GM19467 (cell line): ENCODE results near the gene PCSK9.
"Not testable (repeated sequence)": the region's sequence is repeated elsewhere in the genome, so short reads cannot be mapped to it uniquely, and the experiment has no call there.

Source experiments
- ATAC-seq: cut with Tn5 transposase; IDR thresholded peaks from one replicate; pipeline ENCODE4 v1.9.1; 2021; ENCODE audit warnings: mild to moderate bottlenecking, moderate library complexity; ENCODE audit not compliant: unreplicated experiment

The PCSK9 gene

DNA sequence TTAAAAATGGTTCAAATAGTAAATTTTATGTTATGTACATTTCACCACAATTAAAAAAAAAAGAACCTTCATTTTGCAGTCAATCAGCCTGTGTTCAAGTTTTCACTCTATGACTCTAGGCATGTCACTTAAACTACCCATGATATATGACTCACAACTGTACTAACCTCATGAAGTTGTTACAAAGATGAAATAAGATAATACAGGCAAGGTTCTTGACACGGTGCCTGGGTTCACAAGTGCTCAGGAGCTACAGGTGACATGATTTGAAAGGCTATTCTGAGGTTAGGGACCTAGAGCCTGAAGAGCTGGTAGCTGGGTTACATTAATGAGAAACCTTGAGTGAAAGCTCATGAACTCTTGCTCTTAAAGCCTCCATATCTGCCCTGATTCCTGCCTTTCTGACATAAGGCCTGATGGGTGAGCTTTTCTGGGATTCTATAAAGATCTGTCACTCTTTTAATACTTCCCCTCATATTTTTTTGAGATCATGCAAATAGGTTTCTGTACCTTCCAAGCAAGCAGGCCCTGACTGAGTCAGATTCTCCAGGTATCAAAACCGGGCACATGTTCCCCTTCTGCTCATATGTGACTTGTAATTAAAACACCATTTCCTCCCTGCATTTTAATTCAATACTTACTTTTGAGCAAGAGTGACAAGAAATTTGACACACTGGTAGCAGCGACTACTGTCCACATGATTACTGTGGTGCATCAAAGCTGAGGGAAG lies 34.0 kb downstream of the PCSK9 start:
- no peak for ATAC-seq

DNA sequence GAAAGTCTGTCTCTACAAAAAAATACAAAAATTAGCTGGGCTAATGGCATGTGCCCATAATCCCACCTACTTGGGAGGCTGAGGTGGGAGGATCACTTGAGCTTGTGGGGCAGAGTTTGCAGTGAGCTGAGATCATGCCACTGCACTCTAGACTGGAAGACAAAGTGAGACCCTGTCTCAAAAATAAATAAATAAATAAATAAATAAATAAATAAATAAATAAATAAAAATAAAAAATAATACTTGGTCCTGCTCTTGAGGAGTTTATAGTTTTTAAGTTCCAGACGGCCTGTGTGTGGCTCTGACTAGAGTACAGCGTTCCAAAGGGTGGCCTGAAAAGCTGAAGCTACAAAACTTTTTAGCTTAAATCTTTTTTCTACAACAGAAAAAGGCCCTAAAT lies 35.1 kb downstream of the PCSK9 start:
- ATAC-seq, result no peak

DNA sequence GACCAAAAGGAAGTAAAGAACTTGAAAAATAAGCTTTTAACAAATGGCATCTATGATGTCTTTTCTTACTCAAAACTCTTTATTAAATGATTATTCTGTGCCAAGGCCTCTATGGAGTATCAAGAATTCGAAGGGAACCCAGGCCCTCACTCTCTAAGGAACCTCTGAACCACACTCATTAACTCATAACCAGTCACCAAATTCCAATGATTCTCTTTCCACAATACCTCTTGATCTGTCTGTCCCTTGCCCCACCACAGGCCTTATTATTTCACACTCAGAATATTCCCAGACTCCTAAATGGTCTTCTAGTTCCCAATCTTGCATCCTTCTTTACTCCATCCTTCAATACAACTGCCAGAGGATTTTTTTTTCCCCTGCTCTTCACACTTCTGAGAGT lies 37.0 kb downstream of the PCSK9 start:
- no peak for ATAC-seq

DNA sequence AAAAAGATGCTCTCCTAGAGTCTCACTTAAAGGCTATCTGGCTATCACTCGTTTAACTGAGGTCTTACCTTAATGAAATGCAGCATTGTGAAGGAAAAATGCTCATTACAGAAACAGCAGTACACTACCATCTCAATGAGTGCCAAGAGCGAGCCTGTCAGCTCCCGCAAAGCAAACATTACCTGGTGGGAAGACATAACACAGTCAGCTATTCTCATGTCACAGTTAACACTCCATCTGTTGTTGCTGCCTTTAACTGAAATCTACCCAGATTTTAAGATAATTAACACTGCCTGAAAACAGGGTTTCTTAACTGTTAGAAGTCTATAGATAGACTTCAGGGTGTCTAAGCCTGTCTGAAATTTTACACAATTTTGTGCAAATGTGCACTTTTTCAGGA lies 39.1 kb downstream of the PCSK9 start:
- ATAC-seq, result no peak

DNA sequence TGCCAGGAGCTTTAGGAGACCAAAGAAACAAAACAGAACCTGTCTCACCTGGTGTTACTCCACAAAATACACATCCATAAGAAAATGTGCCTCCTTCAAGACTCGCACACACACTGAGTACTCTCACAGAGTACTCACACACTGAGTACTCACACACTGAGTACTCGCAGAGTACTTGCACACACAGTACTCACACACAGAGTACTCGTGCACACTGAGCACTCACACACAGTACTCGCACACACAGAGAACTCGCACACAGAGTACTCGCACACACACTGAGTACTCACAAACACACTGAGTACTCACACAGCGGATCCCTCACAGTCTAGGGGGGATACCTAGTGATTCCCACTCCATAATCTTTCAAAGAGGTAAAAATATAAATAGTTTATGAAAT lies 40.3 kb downstream of the PCSK9 start:
- no peak for ATAC-seq

DNA sequence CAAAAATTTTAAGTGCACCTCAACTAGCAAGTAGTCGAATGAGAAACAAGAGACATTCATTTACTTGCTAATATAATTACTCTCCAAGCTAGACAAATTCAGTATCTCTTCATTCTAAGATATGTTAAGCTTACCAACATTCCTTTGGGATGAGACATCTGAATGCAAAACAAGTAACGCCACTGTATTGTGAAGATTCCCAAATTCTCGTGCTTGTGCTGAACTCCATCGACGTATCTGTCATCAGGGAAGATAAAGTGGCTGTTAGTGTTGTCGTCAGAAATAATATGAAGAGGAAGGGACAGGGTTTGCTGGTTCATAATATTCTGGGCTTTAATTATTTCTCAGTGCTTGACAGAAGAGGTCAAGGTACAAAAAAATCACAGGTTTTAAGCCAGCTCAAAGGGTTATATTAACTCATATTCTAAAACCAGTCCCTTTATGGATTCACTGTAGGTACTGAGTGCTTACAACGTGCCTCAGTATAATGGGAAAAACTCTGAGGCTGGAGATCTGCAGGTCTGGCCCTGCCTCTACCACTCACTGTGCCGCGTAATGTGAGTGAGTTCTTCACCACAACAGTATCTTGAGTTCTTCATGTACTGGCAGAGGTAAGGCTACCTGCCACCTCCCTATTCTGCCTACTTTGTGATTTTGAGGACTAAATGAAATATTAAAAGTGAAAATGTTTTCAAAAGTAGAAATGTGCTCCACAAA lies 42.0 kb downstream of the PCSK9 start:
- no peak for ATAC-seq

DNA sequence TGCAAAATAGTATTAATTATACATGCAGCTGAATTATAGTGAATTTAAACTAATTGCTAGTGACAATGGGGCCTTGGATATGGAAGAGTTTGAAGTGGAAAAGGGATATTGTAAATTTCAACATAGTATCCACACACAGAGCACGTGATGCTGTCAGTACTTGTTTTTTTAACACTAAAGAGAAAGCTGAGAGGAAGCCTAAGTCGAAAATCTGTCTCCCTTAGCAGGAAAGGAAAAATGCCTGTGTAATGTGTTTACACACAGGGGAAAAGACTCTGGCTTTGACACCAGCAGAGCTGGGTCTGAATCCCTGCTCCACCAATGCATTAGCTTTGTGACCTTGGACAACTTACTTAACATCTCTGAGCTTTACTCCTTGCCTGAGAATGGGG lies 42.6 kb downstream of the PCSK9 start:
- no peak for ATAC-seq

DNA sequence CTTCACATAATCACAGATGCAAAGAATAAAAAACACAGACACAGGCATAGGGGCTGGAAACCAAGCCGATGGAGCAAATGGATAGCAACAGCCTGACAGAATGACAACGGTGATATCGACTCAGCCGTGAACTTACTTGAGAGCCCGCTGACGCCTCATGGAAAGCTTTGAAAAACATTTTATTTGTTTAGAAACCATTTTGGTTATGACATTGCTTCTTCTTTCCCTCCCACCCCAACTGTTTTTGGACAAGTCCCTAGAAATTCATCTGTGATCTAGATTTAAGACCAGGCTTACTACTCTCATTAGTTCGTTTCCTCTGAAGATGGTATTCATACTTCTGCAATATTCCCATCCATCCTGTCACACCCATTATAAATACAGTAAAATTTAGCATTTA lies 44.9 kb downstream of the PCSK9 start:
- no peak for ATAC-seq

DNA sequence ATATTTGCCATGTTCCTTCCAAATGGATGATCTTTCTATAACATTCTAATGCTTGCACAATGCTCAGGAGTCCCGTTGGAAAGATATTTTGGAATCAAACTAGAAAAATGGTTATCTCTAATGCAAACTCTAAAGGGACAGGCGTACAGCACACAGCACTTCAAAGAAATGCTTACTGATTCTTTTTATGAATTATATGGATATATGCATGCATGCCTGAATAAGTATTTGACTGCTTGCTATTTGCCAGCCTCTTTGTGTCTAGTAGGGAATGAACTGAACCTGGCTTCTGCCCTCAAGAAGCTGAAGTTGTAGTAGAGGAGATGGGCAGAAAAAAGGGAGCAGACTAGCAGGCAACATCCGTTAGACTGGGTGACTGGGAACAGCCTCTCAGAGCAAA lies 48.1 kb downstream of the PCSK9 start:
- ATAC-seq, result no peak

DNA sequence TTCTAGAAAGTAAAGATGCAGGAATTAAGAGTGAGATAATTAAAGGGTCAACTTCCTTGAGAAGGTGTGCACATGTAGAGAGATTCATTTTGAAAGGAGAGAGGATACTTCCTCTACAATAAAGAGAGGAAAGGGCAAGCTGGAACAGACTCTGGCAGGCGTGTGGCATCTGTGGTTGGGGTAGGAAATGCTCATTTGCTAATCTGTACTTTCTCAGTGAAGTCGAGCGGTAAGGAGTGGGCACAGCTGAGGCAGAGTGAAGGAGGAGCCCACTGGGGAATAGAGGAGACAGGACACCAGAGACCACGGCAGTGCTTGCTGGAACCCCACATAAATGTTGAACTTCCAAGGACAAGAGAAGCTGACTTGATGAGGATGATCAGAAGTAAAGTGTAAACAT lies 49.1 kb downstream of the PCSK9 start:
- no peak for ATAC-seq

DNA sequence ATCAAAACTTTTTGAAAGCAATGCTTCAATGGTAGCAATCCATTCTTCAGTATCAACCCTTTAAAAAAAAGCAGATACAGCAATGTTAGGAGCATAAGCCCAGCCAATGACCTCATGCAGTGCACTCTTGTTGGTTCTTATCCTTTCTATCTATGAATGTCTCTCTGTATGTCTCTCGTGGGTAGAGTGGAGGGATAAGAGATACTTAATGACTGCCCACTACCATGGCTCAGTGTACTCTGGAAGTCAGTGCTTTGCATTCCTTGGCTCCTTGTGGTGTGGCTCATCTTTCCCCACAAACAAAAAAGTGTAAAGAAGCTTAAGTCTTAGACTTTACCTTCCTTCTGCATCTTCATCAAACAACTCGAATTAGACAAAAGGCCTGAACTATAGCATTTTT lies 50.3 kb downstream of the PCSK9 start:
- no peak for ATAC-seq

DNA sequence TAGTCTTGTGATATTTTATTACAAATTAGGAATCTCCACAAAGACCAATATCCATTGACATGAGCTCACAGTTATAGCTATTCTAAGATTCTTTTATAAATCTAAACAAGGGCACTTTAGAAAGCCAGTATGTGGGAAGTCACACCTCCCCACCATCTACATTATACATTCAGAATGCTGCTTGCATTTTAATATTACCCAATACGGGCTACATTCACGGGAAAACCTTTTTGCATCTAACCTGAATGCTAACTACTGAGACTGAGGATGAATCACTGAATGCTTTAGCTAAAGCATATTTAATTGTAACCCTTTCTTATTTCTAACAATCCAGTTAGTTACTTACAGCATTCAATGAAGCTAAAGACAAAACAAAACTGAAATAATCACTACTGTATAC lies 53.1 kb downstream of the PCSK9 start:
- no peak for ATAC-seq

DNA sequence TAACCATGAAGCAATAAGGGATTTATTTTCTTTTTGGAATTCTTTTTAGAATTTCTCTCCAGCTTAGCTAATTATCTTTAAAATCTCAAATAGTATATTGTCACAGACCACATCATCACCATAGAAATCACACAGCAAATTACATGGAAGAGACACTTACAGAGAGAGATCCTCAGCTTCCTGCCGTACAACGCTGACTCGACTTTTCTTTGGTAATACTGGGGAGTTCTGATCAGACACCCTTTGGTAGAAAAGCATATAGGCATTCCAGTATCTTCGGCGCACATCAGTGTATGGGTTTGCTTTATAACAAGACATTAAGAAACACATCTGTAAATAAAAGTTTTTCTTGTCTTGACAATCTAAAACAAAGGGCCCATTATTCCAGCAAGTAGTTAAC lies 55.7 kb downstream of the PCSK9 start:
- ATAC-seq, result no peak

DNA sequence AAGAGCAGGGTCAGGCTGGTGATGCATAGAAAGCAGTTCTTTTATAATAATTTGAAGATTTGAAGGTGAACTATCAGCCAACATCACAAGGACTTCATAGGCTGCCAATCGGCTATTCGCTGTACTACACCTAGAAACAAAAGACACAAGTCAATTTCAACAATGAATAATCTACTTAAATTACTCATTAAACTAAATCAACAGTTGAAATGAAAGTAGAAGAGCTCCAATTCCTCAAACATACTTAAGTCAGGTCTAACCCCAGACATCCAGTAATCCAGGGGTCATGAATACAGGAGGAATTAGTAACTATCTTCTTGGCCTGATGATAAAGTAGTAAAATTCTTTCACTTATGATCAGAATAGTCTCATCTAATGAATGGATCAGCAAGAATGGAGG lies 64.5 kb downstream of the PCSK9 start:
- ATAC-seq, result no peak

DNA sequence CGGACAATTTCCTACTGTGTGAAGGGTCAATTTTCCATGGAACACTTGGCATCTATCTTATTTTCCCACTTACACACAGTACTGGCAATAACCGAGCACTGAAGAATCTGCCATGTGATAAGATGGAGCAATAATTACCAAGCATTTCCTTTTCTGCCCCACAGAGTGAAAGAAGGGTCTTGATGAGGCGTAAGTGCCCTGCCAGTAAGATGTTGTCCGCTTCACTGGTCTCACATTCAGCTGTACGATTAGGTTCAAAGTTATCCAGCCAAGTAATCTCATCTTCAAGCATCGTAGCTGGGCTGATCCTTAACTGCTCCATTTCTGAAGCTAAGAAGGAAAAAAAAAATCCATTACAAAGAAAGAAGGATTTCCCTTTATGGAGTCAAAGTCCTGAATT lies 67.8 kb downstream of the PCSK9 start:
- no peak for ATAC-seq

DNA sequence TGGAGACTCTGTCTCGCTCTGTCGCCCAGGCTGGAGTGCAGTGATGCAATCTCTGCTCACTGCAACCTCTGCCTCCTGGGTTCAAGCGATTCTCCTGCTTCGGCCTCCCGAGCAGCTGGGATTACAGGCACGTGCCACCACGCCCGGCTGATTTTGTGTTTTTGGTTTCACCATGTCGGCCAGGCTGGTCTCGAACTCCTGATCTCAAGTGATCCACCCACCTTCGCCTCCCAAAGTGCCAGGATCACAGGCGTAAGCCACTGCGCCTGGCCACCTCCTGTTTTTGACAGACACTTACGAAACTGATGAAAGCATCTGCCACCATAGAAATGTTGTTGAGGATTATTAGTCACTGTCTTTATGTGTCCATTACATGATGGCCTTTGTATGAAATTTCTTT lies 69.7 kb downstream of the PCSK9 start:
- not testable (repeated sequence) for ATAC-seq
